ENCODE results near the gene ZBTB16. TPM values are rescaled to one million over a fixed set of nuclear protein-coding genes. Genes with fewer than 3 reads are reported as not detected.

ZBTB16 gene
- total and polyA plus RNA-seq, 4 donors = 8.9 to 140 (median 34.5) TPM

DNA sequence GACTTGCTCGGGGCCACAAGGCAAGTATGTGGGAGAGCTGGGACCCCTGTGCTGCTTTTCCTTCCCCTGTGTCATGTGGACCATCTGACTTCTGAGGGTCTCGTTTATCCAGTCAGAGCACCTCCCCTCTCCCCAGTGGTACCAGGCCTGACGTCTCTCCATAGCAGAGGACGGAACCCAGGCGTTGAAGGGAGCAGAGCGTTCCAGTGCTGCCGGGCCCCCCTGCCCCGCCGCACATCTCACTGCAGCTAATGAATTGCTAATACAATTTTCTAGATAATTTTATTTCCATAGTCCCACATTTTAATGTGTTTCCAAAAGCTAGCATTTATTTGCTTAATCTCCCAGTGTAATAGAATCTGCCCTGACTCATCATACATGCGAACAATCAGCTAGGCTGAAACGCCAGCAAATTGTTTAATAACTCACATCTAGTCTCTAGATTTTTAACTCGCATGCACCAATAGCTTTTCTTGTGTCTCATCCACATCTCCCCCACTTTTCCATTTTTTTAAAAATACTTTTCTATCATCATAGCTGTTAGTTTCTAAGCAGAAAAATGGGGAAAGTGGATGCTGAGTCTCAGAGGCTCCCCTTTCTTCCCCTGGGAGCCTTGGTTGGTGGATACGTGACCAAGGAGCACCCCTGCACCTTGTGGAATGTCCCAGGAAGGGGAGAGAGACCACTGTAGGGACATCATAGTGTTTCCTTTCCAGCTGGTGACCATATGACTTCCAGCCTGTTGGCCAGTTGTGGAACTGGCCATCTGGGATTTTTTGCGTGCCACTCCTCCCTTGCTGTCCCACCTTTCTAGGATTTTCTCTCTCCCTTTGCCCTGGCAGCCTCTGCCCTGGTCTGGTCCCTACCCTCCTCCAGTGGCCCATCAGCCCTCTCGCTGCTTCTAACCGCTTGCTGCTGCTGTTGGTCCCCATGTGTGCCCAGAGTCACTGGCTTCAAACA lies 178.1 kb downstream of the ZBTB16 start (continued):
- TF ChIP-seq, protein P1, sequence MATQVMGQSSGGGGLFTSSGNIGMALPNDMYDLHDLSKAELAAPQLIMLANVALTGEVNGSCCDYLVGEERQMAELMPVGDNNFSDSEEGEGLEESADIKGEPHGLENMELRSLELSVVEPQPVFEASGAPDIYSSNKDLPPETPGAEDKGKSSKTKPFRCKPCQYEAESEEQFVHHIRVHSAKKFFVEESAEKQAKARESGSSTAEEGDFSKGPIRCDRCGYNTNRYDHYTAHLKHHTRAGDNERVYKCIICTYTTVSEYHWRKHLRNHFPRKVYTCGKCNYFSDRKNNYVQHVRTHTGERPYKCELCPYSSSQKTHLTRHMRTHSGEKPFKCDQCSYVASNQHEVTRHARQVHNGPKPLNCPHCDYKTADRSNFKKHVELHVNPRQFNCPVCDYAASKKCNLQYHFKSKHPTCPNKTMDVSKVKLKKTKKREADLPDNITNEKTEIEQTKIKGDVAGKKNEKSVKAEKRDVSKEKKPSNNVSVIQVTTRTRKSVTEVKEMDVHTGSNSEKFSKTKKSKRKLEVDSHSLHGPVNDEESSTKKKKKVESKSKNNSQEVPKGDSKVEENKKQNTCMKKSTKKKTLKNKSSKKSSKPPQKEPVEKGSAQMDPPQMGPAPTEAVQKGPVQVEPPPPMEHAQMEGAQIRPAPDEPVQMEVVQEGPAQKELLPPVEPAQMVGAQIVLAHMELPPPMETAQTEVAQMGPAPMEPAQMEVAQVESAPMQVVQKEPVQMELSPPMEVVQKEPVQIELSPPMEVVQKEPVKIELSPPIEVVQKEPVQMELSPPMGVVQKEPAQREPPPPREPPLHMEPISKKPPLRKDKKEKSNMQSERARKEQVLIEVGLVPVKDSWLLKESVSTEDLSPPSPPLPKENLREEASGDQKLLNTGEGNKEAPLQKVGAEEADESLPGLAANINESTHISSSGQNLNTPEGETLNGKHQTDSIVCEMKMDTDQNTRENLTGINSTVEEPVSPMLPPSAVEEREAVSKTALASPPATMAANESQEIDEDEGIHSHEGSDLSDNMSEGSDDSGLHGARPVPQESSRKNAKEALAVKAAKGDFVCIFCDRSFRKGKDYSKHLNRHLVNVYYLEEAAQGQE (IDR thresholded peaks at IDR 0.05) = no peak
- TF ChIP-seq TAF1 (conservative IDR thresholded peaks at IDR 0.05) = no peak
- no peak for TF ChIP-seq JUND (IDR thresholded peaks at IDR 0.05)
- TF ChIP-seq, protein P2, sequence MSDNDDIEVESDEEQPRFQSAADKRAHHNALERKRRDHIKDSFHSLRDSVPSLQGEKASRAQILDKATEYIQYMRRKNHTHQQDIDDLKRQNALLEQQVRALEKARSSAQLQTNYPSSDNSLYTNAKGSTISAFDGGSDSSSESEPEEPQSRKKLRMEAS (IDR thresholded peaks at IDR 0.05) = no peak
- TF ChIP-seq FOXA1 (IDR thresholded peaks at IDR 0.05) = no peak
- TF ChIP-seq NR2F2 (IDR thresholded peaks at IDR 0.05) = no peak

DNA sequence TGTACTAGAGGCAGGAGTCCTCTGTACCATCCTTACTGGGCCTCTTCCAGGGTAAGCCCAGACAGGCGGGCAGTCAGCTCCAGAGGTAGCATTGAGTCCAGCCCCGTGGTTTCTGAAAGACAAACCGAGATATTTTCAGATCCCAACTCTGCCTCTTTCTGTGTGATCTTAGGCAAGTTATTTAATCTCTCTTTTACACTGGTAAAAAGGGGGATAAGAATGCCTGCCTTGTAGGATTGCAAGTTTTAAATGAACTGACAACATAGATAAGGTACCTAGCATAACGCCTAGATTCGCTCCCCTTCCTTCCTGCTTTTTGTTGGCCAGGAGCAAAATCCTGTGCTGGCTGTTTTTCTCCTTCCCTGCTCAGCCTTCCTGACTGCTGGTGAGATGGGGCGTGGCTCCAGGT lies 180.2 kb downstream of the ZBTB16 start:
- DNase-seq (ENCODE audit: low spot score) = no peak
- no peaks in the 10 kb centered on the region for H3K4me1 ChIP-seq (ENCODE audit: control insufficient read depth in 4 of 4, insufficient read depth in 4 of 4, low read length in 3 of 4)
- H3K4me3 ChIP-seq (ENCODE audit: low read depth in 1 of 3, low read length in 3 of 3) = no peak overlapping the region
- H3K27me3 ChIP-seq (ENCODE audit: control insufficient read depth in 4 of 4, insufficient read depth in 4 of 4, low read length in 3 of 4) = no peaks in the 10 kb centered on the region
- 88% methylated on average over 6 of the region's 6 CpGs for WGBS
- H3K9ac ChIP-seq (ENCODE audit: low read depth in 1 of 2, low read length in 2 of 2) = no peak overlapping the region
- TF ChIP-seq JUND (IDR thresholded peaks at IDR 0.05) = no peak
- TF ChIP-seq YY1 (IDR thresholded peaks at IDR 0.05) = no peak
- TF ChIP-seq, protein P3, sequence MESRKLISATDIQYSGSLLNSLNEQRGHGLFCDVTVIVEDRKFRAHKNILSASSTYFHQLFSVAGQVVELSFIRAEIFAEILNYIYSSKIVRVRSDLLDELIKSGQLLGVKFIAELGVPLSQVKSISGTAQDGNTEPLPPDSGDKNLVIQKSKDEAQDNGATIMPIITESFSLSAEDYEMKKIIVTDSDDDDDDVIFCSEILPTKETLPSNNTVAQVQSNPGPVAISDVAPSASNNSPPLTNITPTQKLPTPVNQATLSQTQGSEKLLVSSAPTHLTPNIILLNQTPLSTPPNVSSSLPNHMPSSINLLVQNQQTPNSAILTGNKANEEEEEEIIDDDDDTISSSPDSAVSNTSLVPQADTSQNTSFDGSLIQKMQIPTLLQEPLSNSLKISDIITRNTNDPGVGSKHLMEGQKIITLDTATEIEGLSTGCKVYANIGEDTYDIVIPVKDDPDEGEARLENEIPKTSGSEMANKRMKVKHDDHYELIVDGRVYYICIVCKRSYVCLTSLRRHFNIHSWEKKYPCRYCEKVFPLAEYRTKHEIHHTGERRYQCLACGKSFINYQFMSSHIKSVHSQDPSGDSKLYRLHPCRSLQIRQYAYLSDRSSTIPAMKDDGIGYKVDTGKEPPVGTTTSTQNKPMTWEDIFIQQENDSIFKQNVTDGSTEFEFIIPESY (IDR thresholded peaks at IDR 0.05) = no peak
- TF ChIP-seq, protein P4, sequence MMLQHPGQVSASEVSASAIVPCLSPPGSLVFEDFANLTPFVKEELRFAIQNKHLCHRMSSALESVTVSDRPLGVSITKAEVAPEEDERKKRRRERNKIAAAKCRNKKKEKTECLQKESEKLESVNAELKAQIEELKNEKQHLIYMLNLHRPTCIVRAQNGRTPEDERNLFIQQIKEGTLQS (IDR thresholded peaks at IDR 0.05) = no peak
- no peak for TF ChIP-seq NR2F2 (IDR thresholded peaks at IDR 0.05)
- no peak for TF ChIP-seq FOXA2 (IDR thresholded peaks at IDR 0.05)
- TF ChIP-seq RXRA (IDR thresholded peaks at IDR 0.05) = no peak
- H3K36me3 ChIP-seq (ENCODE audit: control insufficient read depth in 4 of 4, insufficient read depth in 3 of 4, low read depth in 1 of 4, low read length in 3 of 4) = peaks cover 3 to 32% (median 16%) of the 10 kb centered on the region in 4 donors
- H3K9me3 ChIP-seq (ENCODE audit: control insufficient read depth in 4 of 4, low read length in 3 of 4) = no peaks in the 10 kb centered on the region
- no peak overlapping the region for H3K27ac ChIP-seq (ENCODE audit: low read depth in 1 of 2, low read length in 2 of 2)

DNA sequence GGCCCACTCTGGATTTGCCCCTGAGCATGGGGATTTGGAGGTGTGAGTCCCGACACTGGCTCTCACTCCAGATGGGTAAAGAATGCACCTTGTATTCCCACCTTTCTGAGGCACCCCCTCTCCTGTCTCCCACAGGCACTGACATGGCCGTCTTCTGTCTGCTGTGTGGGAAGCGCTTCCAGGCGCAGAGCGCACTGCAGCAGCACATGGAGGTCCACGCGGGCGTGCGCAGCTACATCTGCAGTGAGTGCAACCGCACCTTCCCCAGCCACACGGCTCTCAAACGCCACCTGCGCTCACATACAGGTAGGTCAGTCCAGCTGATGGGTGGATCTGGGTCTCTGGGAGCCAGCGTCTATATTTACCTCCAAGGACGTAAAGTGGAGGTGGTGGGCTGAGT lies 182.5 kb downstream of the ZBTB16 start:
- no peak for TF ChIP-seq HNF4A (conservative IDR thresholded peaks at IDR 0.05)
- no peak for TF ChIP-seq RXRA (IDR thresholded peaks at IDR 0.05)
- no peak for TF ChIP-seq GABPA (IDR thresholded peaks at IDR 0.05 in 1 of 2, conservative IDR thresholded peaks at IDR 0.05 in 1 of 2)
- TF ChIP-seq NR2F2 (IDR thresholded peaks at IDR 0.05) = no peak
- TF ChIP-seq RAD21 (IDR thresholded peaks at IDR 0.05) = no peak
- no peak for TF ChIP-seq JUND (IDR thresholded peaks at IDR 0.05)
- TF ChIP-seq HNF4G (IDR thresholded peaks at IDR 0.05) = no peak
- Histone ChIP-seq H3K9me3 (ENCODE audit: control insufficient read depth in 4 of 4, low read length in 3 of 4) (no peaks in the 10 kb centered on the region), H3K27me3 (ENCODE audit: control insufficient read depth in 4 of 4, insufficient read depth in 4 of 4, low read length in 3 of 4) (no peaks in the 10 kb centered on the region), H3K36me3 (ENCODE audit: control insufficient read depth in 4 of 4, insufficient read depth in 3 of 4, low read depth in 1 of 4, low read length in 3 of 4) (peaks cover 10 to 54% (median 31%) of the 10 kb centered on the region in 4 donors), H3K4me3 (ENCODE audit: low read depth in 1 of 3, low read length in 3 of 3) (no peak overlapping the region), H3K9ac (ENCODE audit: low read depth in 1 of 2, low read length in 2 of 2) (no peak overlapping the region), H3K27ac (ENCODE audit: low read depth in 1 of 2, low read length in 2 of 2) (no peak overlapping the region), H3K4me1 (ENCODE audit: control insufficient read depth in 4 of 4, insufficient read depth in 4 of 4, low read length in 3 of 4) (no peaks in the 10 kb centered on the region)
- no peak for DNase-seq (ENCODE audit: low spot score)
- 98% methylated on average over 15 of the region's 15 CpGs for WGBS

All from liver (tissue), 9 donors.